HL-60/S4 (cell line): ENCODE measurements around the gene JPH4.

Experiments
- in situ Hi-C: fragments of 300-500 bp; cut with MboI; formaldehyde crosslinking; loops from 2 replicates; pipeline ENCODE4 v1.14.3; 2022; ENCODE audit warnings: low sequenced_read_pairs

Gene JPH4

GRCh38 chr14:23564876-23565275, 13.7 kb downstream of the JPH4 start:
- in situ Hi-C loops, result no loop called here

- in situ Hi-C loops, result no loop called here
These were observed 14.3 kb downstream of the JPH4 start for GRCh38 chr14:23564181-23564812.

- in situ Hi-C loops, result no loop called here
These were observed 15.0 kb downstream of the JPH4 start for GRCh38 chr14:23563473-23564180.

DNA sequence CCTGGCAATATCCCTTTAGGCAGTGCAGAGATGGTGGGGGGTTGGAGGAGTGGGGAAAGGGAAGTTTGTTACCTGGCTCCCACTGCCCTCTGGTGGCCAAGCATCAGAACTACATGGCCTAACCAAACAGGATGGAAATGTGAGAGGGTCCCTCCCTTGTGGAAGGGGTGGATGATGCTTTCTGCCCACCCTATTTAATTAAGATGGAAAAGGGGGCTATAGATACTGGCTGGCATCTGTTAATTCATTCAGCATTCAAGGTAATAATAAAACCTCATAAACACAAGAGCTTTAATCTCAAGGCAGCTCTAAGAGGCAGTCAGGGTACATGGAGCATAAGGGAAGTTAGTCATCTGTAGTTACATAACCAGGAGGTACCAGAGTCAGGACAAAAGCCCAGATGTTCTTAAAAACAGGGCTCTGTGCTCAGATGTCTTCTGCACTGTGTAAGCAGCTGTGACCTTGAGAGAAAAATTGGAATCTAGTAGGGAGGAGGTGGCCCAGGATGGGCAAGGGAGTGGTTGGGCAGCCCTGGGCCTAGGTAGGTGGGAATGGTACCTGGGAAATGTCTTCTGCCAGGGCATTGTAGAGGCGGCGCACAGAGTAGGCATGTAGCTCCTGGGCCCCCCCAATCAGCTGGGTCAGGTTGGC, 15.6 kb downstream of the JPH4 start:
- in situ Hi-C loops, result no loop called here

DNA sequence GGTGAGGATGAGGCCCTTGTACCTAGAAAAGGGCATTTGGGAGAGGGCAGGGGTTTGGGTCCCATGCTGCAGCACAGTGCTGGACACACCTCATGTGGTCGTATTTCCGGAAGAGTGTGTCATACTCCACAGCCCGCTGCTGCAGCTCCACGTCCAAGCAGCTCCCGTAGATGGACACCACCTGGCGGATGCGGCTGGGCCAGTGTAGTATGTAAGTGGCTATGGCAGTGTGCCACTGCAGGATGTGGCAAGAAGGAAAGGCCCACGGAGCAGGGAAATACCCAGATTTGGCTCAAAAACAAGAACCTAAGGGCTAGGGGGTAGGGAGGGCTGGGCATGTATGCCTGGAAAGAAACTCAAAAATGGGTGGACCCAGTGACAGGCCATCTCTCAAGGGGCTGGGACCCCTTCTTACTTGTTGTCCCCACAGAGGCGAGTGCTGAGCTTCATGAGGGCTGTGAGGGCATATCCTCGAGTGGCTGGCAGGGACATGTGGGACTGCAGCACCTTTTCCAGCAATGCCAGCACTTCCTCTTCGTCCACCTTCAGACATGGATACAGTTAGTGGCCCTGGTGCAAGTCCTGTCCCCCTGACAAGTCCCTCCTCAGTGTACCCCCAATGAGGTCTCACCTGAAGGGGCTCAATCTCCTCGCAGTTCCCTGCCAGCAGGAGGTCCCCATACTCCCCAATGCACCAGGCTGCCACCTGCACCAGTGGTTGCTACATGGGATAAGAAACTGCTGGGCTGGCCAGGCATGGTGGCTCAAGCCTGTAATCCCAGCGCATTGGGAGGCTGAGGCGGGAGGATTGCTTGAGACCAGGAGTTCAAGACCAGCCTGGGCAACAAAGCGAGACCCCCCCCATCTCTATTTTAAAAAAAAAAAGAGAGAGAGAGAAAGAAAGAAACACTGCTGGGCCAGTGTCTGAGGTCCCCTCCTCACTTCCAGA, 16.4 kb downstream of the JPH4 start:
- in situ Hi-C loops, result no loop called here

- in situ Hi-C loops, result no loop called here
These were observed 17.3 kb downstream of the JPH4 start for GRCh38 chr14:23561259-23561658.

GRCh38 chr14:23559926-23560520, 18.6 kb downstream of the JPH4 start:
- in situ Hi-C loops, result loop anchor here (5.0 kb wide), 1 partner anchor 73 kb away; no protein-coding TSS in a partner anchor

- in situ Hi-C loops, result loop anchor here (5.0 kb wide), 1 partner anchor 72 kb away; no protein-coding TSS in a partner anchor
These were observed 19.3 kb downstream of the JPH4 start for GRCh38 chr14:23559010-23559925.

DNA sequence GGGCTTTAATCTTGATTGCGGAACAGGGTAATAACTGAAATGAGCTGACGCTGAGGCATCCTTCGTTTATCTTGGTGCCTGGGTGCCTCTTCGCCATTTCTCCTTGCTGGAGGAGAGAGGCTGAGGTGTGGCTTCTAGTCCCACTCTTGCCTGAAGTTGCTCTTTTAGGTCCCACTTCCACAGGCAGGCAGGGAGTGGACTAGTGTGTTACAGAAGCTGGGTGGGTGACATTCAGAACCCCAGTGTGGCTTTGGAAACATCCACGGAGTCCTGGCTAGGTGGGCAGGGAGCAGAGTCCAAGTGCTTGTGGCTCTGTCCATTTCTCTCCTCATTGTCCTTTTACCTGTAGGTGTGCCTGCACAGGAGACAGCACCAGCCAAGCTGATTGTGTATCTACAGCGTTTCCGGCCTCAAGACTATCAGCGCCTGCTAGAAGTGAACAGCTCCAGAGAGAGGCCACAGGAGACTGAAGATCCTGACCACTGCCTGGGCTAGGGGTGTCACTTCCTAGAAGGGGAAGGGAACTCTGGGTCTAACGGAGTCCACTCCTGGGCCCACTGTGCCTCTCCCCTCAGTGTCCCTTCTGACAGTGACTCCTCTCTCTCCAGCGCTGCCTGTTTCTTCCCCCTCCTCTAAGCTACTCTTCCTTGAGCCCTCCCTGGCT, 20.1 kb downstream of the JPH4 start:
- in situ Hi-C loops, result loop anchor here (5.0 kb wide), 1 partner anchor 71 kb away; no protein-coding TSS in a partner anchor

DNA sequence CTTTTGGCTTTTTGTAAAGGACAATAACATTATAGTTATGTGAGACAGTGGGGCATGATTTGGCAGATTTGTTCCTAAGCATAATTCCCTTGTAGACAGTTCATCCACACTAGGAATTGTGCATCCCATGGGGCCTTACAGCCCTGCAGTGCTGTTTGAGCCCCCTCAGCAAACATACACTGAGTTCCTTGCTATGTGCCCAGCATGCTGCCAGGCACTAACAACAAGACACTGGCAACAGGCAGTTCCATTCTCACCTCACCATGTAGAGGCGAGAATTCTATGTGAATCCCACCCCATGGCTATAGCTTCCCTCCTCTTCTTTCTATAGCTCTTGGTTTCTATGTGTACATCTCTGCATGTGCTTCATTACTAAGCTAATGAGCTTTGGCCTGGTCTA, 20.6 kb downstream of the JPH4 start:
- in situ Hi-C loops, result loop anchor here (5.0 kb wide), 1 partner anchor 71 kb away; no protein-coding TSS in a partner anchor

GRCh38 chr14:23557521-23557920, 21.1 kb downstream of the JPH4 start:
- in situ Hi-C loops, result loop anchor here (5.0 kb wide), 1 partner anchor 70 kb away; no protein-coding TSS in a partner anchor

DNA sequence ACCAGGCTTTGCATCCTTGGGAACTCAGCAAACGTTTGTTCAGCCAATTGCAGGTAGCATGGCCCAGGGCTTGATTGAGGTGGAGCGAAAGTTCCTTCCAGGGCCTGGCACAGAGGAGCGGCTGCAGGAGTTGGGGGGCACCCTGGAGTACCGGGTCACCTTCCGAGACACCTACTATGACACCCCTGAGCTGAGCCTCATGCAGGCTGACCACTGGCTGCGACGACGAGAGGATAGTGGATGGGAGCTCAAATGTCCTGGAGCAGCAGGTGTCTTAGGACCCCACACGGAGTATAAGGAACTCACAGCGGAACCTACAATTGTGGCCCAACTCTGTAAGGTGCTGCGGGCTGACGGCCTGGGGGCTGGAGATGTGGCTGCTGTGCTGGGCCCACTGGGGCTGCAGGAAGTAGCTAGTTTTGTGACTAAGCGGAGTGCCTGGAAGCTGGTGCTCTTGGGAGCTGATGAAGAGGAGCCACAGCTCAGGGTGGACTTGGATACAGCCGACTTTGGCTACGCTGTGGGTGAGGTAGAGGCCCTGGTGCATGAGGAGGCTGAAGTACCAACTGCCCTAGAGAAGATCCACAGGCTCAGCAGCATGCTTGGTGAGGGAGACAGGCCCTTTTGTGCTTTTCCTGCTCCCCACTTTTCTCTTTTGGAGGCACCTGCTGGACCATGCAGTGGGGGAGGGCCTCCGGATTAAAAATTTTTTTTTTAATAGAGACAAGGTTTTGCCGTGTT, 21.7 kb downstream of the JPH4 start:
- in situ Hi-C loops, result loop anchor here (5.0 kb wide), 1 partner anchor 70 kb away; no protein-coding TSS in a partner anchor

GRCh38 chr14:23555882-23556699, 22.5 kb downstream of the JPH4 start, which contains the start of gene THTPA:
TSS of gene THTPA (plus strand) at chr14:23556271. CDS start at chr14:23556758, 487 bp downstream.
- in situ Hi-C loops, result loop anchor here (5.0 kb wide), 1 partner anchor 69 kb away; no protein-coding TSS in a partner anchor

DNA sequence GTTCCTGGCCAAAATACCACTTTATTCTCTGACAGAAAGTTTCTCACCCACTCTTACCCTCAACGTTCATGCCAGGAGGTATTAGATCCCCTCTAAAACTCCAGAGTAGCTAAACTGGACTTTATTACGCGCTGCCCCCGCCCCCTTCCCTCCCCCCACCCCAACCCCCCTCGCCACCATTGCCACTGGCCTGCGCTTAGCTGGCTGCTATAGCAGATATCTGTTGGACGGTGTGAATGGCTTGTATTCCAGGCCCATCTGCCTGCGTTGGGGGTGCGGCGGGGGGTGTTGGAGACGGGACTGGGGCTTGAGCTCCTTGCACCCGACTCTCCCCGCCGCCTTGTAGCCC, 23.1 kb downstream of the JPH4 start:
- in situ Hi-C loops, result loop anchor here (5.0 kb wide), 1 partner anchor 68 kb away; no protein-coding TSS in a partner anchor

- in situ Hi-C loops, result no loop called here
These were observed 27.1 kb downstream of the JPH4 start, which contains the start of gene ZFHX2 for GRCh38 chr14:23551266-23552028. TSS of gene ZFHX2 (minus strand) at chr14:23551765. CDS start at chr14:23535325, 16,440 bp downstream.

DNA sequence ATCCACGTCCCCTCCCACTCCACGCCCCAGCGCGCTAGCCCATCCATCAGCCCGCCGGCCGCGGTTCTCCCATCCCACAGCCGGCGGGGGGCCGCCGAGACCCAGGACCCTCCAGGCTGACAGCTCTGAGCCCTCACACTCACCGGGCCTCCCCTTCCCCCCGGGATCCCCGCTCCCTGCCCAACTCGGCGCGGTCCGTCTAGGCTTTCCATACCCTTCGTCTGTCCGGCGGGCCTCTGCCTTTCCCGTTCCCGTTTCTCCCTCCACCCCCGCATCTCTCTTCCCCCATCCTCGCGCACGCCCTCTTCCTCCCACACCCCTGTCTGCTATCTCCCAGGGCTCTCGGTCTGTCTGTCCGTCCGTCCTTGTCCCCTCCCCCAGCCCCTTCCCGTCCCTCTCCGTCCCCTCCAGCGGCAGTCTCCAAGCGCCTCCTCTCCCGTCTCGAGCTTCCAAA, 27.8 kb downstream of the JPH4 start:
- in situ Hi-C loops, result no loop called here
